ENCODE data around the gene WDR47. TPM values are rescaled to one million over a fixed set of nuclear protein-coding genes. Genes with fewer than 3 reads are reported as not detected.
"Not testable (repeated sequence)": the region's sequence is repeated elsewhere in the genome, so short reads cannot be mapped to it uniquely, and the experiment has no call there.

Gene WDR47
- total RNA-seq, 1 donor from 2014 or later: 11.1 TPM

- H3K27ac Mint-ChIP-seq: peak within 1 kb of the TSS; percentile 88
- H3K36me3 Mint-ChIP-seq (ENCODE audit: low read depth): peaks cover 3% of the 10 kb centered on the region
- no peaks in the 10 kb centered on the region for H3K9me3 Mint-ChIP-seq
- H3K4me1 Mint-ChIP-seq (ENCODE audit: low read depth): peaks cover 13% of the 10 kb centered on the region
- no peaks in the 10 kb centered on the region for H3K27me3 Mint-ChIP-seq (ENCODE audit: low read depth)
- DNase-seq (ENCODE audit: low spot score): peak; percentile 83
- intact Hi-C loops (cut with micrococcal nuclease): loop anchor here (1.0 kb wide), 2 partner anchors 15 to 24 kb away; no protein-coding TSS in a partner anchor
- peak within 1 kb of the TSS; percentile 96 for H3K4me3 Mint-ChIP-seq (ENCODE audit: low read depth)
Observed at GRCh38 chr1:109075531-109076490, 33.9 kb upstream of the WDR47 start, which contains the start of gene TAF13. TAF13 (minus strand) TSS chr1:109076003; CDS start chr1:109075947, 56 bp downstream.

GRCh38 chr1:109069294-109069693 lies 27.4 kb upstream of the WDR47 start:
- H3K36me3 Mint-ChIP-seq (ENCODE audit: low read depth): peaks cover 18% of the 10 kb centered on the region
- H3K4me1 Mint-ChIP-seq (ENCODE audit: low read depth): peaks cover 5% of the 10 kb centered on the region
- DNase-seq (ENCODE audit: low spot score): no peak
- no peaks in the 10 kb centered on the region for H3K9me3 Mint-ChIP-seq
- H3K27me3 Mint-ChIP-seq (ENCODE audit: low read depth): no peaks in the 10 kb centered on the region
- no peak overlapping the region for H3K27ac Mint-ChIP-seq
- intact Hi-C loops (cut with micrococcal nuclease): no loop called here
- no peak overlapping the region for H3K4me3 Mint-ChIP-seq (ENCODE audit: low read depth)

GRCh38 chr1:109067883-109068282 lies 26.0 kb upstream of the WDR47 start:
- H3K36me3 Mint-ChIP-seq (ENCODE audit: low read depth): peaks cover 21% of the 10 kb centered on the region
- DNase-seq (ENCODE audit: low spot score): no peak
- H3K27me3 Mint-ChIP-seq (ENCODE audit: low read depth): no peaks in the 10 kb centered on the region
- intact Hi-C loops (cut with micrococcal nuclease): no loop called here
- no peaks in the 10 kb centered on the region for H3K9me3 Mint-ChIP-seq
- H3K4me1 Mint-ChIP-seq (ENCODE audit: low read depth): peaks cover 4% of the 10 kb centered on the region
- H3K27ac Mint-ChIP-seq: no peak overlapping the region
- H3K4me3 Mint-ChIP-seq (ENCODE audit: low read depth): no peak overlapping the region

GRCh38 chr1:109065137-109065536 lies 23.2 kb upstream of the WDR47 start:
- intact Hi-C loops (cut with micrococcal nuclease): no loop called here
- DNase-seq (ENCODE audit: low spot score): no peak

GRCh38 chr1:109061183-109061582 lies 19.3 kb upstream of the WDR47 start:
- no peak overlapping the region for H3K27ac Mint-ChIP-seq
- no peak overlapping the region for H3K4me3 Mint-ChIP-seq (ENCODE audit: low read depth)
- no peaks in the 10 kb centered on the region for H3K4me1 Mint-ChIP-seq (ENCODE audit: low read depth)
- intact Hi-C loops (cut with micrococcal nuclease): no loop called here
- no peak for DNase-seq (ENCODE audit: low spot score)
- peaks cover 11% of the 10 kb centered on the region for H3K36me3 Mint-ChIP-seq (ENCODE audit: low read depth)
- H3K9me3 Mint-ChIP-seq: no peaks in the 10 kb centered on the region
- peaks cover 2% of the 10 kb centered on the region for H3K27me3 Mint-ChIP-seq (ENCODE audit: low read depth)

More at GRCh38 chr1:109065137-109065536, 23.2 kb upstream of the WDR47 start:
- H3K9me3 Mint-ChIP-seq: no peaks in the 10 kb centered on the region
- H3K27me3 Mint-ChIP-seq (ENCODE audit: low read depth): no peaks in the 10 kb centered on the region
- H3K4me1 Mint-ChIP-seq (ENCODE audit: low read depth): peaks cover 2% of the 10 kb centered on the region
- no peak overlapping the region for H3K27ac Mint-ChIP-seq
- H3K4me3 Mint-ChIP-seq (ENCODE audit: low read depth): no peak overlapping the region
- peaks cover 16% of the 10 kb centered on the region for H3K36me3 Mint-ChIP-seq (ENCODE audit: low read depth)

- peaks cover 2% of the 10 kb centered on the region for H3K27me3 Mint-ChIP-seq (ENCODE audit: low read depth)
- peaks cover 11% of the 10 kb centered on the region for H3K36me3 Mint-ChIP-seq (ENCODE audit: low read depth)
- no peak overlapping the region for H3K27ac Mint-ChIP-seq
- no peaks in the 10 kb centered on the region for H3K4me1 Mint-ChIP-seq (ENCODE audit: low read depth)
- DNase-seq (ENCODE audit: low spot score): no peak
- no peak overlapping the region for H3K4me3 Mint-ChIP-seq (ENCODE audit: low read depth)
- intact Hi-C loops (cut with micrococcal nuclease): no loop called here
- no peaks in the 10 kb centered on the region for H3K9me3 Mint-ChIP-seq
Observed at GRCh38 chr1:109060707-109061106, 18.8 kb upstream of the WDR47 start.

GRCh38 chr1:109059026-109059425 lies 17.1 kb upstream of the WDR47 start:
- peaks cover 2% of the 10 kb centered on the region for H3K27me3 Mint-ChIP-seq (ENCODE audit: low read depth)
- intact Hi-C loops (cut with micrococcal nuclease): no loop called here
- no peak for DNase-seq (ENCODE audit: low spot score)
- no peaks in the 10 kb centered on the region for H3K36me3 Mint-ChIP-seq (ENCODE audit: low read depth)
- H3K9me3 Mint-ChIP-seq: no peaks in the 10 kb centered on the region
- no peak overlapping the region for H3K27ac Mint-ChIP-seq
- H3K4me1 Mint-ChIP-seq (ENCODE audit: low read depth): no peaks in the 10 kb centered on the region
- no peak overlapping the region for H3K4me3 Mint-ChIP-seq (ENCODE audit: low read depth)

- Mint-ChIP-seq H3K4me1 (ENCODE audit: low read depth) (no peaks in the 10 kb centered on the region), H3K9me3 (no peaks in the 10 kb centered on the region), H3K4me3 (ENCODE audit: low read depth) (no peak overlapping the region), H3K36me3 (ENCODE audit: low read depth) (no peaks in the 10 kb centered on the region), H3K27me3 (ENCODE audit: low read depth) (peaks cover 2% of the 10 kb centered on the region), H3K27ac (no peak overlapping the region)
- intact Hi-C loops (cut with micrococcal nuclease): no loop called here
- DNase-seq (ENCODE audit: low spot score): no peak
Observed at GRCh38 chr1:109056064-109056463, 14.2 kb upstream of the WDR47 start.

GRCh38 chr1:109052145-109052544 lies 10.2 kb upstream of the WDR47 start:
- H3K27me3 Mint-ChIP-seq (ENCODE audit: low read depth); H3K9me3 Mint-ChIP-seq; DNase-seq (ENCODE audit: low spot score); intact Hi-C loops (cut with micrococcal nuclease); H3K4me1 Mint-ChIP-seq (ENCODE audit: low read depth); H3K27ac Mint-ChIP-seq; H3K4me3 Mint-ChIP-seq (ENCODE audit: low read depth); H3K36me3 Mint-ChIP-seq (ENCODE audit: low read depth): not testable (repeated sequence)

GRCh38 chr1:109050228-109050995 lies 8.5 kb upstream of the WDR47 start:
- no peak for DNase-seq (ENCODE audit: low spot score)
- Mint-ChIP-seq H3K9me3 (no peaks in the 10 kb centered on the region), H3K4me1 (ENCODE audit: low read depth) (no peaks in the 10 kb centered on the region), H3K36me3 (ENCODE audit: low read depth) (no peaks in the 10 kb centered on the region), H3K27me3 (ENCODE audit: low read depth) (peaks cover 16% of the 10 kb centered on the region), H3K4me3 (ENCODE audit: low read depth) (no peak overlapping the region), H3K27ac (no peak overlapping the region)
- intact Hi-C loops (cut with micrococcal nuclease): no loop called here

GRCh38 chr1:109048335-109048734 lies 6.4 kb upstream of the WDR47 start:
- DNase-seq (ENCODE audit: low spot score): no peak
- H3K4me1 Mint-ChIP-seq (ENCODE audit: low read depth): no peaks in the 10 kb centered on the region
- no peaks in the 10 kb centered on the region for H3K36me3 Mint-ChIP-seq (ENCODE audit: low read depth)
- H3K9me3 Mint-ChIP-seq: no peaks in the 10 kb centered on the region
- no peak overlapping the region for H3K4me3 Mint-ChIP-seq (ENCODE audit: low read depth)
- intact Hi-C loops (cut with micrococcal nuclease): no loop called here
- no peak overlapping the region for H3K27ac Mint-ChIP-seq
- peaks cover 19% of the 10 kb centered on the region for H3K27me3 Mint-ChIP-seq (ENCODE audit: low read depth)

- DNase-seq (ENCODE audit: low spot score): no peak
- Mint-ChIP-seq H3K36me3 (ENCODE audit: low read depth) (no peaks in the 10 kb centered on the region), H3K4me3 (ENCODE audit: low read depth) (no peak overlapping the region), H3K4me1 (ENCODE audit: low read depth) (no peaks in the 10 kb centered on the region), H3K27ac (no peak overlapping the region), H3K27me3 (ENCODE audit: low read depth) (peaks cover 19% of the 10 kb centered on the region), H3K9me3 (no peaks in the 10 kb centered on the region)
- intact Hi-C loops (cut with micrococcal nuclease): no loop called here
Observed at GRCh38 chr1:109047339-109047738, 5.4 kb upstream of the WDR47 start.

GRCh38 chr1:109046671-109047070 lies 4.8 kb upstream of the WDR47 start:
- DNase-seq (ENCODE audit: low spot score): no peak
- Mint-ChIP-seq H3K27me3 (ENCODE audit: low read depth) (peaks cover 19% of the 10 kb centered on the region), H3K4me1 (ENCODE audit: low read depth) (no peaks in the 10 kb centered on the region), H3K4me3 (ENCODE audit: low read depth) (no peak overlapping the region), H3K36me3 (ENCODE audit: low read depth) (no peaks in the 10 kb centered on the region), H3K9me3 (no peaks in the 10 kb centered on the region), H3K27ac (no peak overlapping the region)
- intact Hi-C loops (cut with micrococcal nuclease): no loop called here
